A673 (cell line): ENCODE results near the gene NRAP.

Source experiments
- CTCF ChIP-seq: fragments of 300-800, 200-600 bp; sonication (generic); conservative IDR thresholded peaks from 2 replicates; pipeline ENCODE4 v1.5.1; 2017; ENCODE audit warnings: low read depth, mild to moderate bottlenecking, antibody characterized with exemption, low read length, moderate library complexity, mixed read lengths
- EZH2 ChIP-seq: fragments of 200-600 bp; sonication (generic); IDR thresholded peaks from 2 replicates; pipeline ENCODE4 v1.6.1; 2017; ENCODE audit warnings: borderline replicate concordance, low read depth, mild to moderate bottlenecking, mixed read lengths, antibody characterized with exemption, low read length; ENCODE audit not compliant: poor library complexity, severe bottlenecking

GRCh38 chr10:113547426-113547825 lies 116.4 kb downstream of the NRAP start:
- TF ChIP-seq CTCF (no peak), EZH2 (no peak)
